Stimulated activated CD4-positive, alpha-beta T cell treated with anti-CD3 and anti-CD28 coated beads, Interleukin-4, amount 100 ng/mL, for 1 hour (primary cell): ENCODE data around the gene NT5C.
"Not testable (repeated sequence)": the region's sequence is repeated elsewhere in the genome, so short reads cannot be mapped to it uniquely, and the experiment has no call there.

ENCODE experiments used
- DNase-seq: peaks from one replicate; pipeline ENCODE4 v3.0.0-alpha.2; 2020

The NT5C gene

DNA sequence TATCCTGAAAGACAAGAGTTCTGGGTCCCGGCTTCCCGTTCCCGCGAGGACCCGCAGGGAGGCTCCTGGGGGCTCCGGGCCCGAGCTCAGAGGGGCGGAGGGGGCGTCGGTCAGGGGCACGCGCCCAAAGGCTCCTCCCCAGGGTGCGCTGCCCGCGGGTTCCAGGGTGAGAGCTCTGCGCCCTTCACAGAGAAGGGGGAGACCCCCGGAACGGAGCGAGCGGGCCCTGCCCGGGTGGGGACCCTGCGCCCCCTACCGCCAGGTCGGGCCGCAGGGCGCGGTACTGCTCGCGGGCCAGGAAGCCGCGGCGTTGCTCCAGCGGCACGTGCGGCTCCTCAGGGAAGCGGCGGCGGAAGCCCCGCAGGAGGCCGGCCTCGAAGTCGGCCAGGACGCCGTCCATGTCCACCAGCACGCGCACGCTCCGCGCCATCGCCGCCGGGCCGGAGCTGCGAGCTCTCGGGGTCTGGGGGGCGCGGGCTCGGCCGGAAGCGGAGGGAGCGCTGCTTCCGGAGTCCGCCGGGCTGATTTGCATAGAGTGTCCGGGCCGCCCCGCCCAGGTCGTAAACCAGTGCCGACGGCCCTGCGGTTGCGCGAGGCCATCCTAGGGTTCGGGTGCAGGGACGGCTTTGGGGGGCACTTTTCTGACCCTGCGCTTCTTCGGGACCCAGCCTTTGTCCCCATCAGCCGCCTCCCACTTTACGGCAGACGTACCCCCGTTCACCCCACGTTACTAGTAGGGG is at the start of gene NT5C:
TSS of gene NT5C (minus strand) at position 465 of the 740 bp plus-strand sequence. CDS start at position 430, 35 bp downstream.
- DNase-seq: peak; percentile 71

GRCh38 chr17:75181110-75181509 is 49.6 kb upstream of the NT5C start:
- no peak for DNase-seq

DNA sequence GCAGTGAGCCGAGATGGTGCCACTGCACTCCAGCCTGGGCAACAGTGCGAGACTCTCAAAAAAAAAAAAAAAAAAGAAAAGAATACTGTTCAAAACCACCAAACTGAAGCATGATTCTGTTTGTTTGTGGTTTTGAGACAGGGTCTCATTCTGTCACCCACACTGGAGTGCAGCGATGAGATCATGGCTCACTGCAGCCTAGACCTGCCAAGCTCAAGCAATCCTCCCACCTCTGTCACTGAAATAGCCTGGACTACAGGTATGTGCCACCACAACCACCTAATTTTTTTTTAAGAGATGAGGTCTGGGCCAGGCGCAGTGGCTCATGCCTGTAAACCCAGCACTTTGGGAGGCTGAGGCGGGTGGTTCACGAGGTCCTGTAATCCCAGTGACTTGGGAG is 46.9 kb upstream of the NT5C start:
- DNase-seq: no peak

DNA sequence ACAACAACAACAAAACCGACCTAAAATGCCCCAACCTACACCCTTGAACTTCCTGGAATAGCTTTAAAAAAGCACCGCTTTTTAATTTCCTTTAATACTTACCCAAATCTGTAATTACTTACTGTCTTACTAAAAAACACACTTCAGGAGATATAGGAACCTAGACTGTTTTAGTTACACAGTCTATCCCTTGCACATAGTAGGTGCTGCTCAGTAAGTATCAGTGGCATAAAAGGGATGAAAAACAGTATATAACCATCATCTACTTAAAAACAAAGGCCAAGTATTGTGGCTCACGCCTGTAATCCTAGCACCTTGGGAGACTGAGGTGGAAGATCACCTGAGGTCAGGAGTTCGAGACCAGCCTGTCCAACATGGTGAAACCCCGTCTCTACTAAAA is 45.1 kb upstream of the NT5C start:
- no peak for DNase-seq

GRCh38 chr17:75174996-75175395 is 43.5 kb upstream of the NT5C start:
- DNase-seq: no peak

- DNase-seq: no peak
These were observed 42.0 kb upstream of the NT5C start for GRCh38 chr17:75173526-75173925.

DNA sequence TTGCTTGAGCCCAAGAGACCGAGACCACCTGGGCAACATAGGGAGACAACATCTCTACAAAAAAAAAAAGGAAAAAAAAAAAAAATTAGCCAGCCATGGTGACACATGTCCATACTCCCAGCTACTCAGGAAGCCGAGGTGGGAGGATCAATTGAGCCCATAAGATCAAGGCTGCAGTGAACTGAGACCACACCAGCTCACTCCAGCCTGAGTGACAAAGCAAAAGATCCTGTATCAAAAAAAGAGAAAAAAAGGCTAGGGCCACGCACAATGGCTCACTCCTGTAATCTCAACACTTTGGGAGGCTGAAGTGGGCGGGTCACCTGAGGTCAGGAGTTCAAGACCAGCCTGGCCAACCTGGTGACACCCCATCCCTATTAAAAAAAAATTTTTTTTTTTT is 37.5 kb upstream of the NT5C start:
- no peak for DNase-seq

DNA sequence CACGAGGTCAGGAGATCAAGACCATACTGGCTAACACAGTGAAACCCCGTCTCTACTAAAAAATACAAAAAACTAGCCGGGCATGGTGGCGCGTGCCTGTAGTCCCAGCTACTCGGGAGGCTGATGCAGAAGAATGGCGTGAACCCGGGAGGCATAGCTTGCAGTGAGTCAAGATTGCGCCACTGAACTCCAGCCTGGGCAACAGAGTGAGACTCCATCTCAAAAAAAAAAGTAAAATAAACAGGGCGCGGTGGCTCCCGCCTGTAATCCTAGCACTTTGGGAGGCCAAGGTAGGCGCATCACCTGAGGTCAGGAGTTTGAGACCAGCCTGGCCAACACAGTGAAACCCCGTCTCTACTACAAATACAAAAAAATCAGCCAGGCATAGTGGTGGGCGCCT is 33.1 kb upstream of the NT5C start:
- DNase-seq: not testable (repeated sequence)

- DNase-seq: no peak
These were observed 31.5 kb upstream of the NT5C start for GRCh38 chr17:75163074-75163473.

DNA sequence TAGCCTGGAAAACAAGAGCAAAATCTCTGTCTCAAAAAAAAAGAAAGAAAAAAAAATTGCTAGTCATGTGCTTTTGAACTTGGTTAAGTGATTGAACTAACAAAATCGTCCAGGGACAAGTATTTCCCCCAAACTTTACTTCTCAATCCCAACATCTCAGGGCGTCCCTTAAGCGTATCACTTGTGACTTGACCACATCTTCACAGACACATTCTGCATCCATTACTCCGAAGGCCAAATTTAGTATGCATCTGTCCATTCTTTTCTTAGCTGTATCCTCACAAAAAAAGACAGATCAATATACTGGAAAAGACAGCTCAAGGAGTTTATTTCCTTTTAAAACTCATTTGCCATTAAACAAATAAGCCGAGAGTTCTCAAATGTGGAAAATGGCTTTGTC is 28.7 kb upstream of the NT5C start:
- no peak for DNase-seq

- no peak for DNase-seq
These were observed 27.9 kb upstream of the NT5C start for GRCh38 chr17:75159196-75160031.

- not testable (repeated sequence) for DNase-seq
These were observed 26.9 kb upstream of the NT5C start for GRCh38 chr17:75158480-75158879.

DNA sequence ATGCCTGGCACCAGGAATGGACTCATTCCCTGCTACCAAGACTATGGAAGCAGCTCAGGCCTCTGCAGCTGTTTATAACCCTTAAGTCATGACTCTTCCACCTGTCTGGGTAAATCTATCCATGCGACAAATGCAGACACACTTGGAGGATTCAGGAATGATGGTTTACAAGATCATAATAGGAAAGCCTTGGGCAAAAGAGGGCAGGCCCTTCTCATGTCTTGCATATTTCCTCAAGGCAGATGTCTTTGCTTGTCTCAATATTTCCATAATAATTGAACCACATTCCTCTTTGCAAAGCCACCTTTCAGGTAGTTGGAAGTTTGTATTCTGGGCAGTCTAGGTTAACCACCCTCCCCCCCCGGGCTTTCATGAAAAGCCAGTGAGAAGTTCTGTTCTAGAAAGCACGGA is 23.7 kb upstream of the NT5C start:
- no peak for DNase-seq

GRCh38 chr17:75154195-75155106 is 22.9 kb upstream of the NT5C start, which contains the start of gene JPT1:
TSS of gene JPT1 (minus strand) at chr17:75154512. CDS start at chr17:75154397, 115 bp downstream.
- DNase-seq: peak; percentile 95

DNA sequence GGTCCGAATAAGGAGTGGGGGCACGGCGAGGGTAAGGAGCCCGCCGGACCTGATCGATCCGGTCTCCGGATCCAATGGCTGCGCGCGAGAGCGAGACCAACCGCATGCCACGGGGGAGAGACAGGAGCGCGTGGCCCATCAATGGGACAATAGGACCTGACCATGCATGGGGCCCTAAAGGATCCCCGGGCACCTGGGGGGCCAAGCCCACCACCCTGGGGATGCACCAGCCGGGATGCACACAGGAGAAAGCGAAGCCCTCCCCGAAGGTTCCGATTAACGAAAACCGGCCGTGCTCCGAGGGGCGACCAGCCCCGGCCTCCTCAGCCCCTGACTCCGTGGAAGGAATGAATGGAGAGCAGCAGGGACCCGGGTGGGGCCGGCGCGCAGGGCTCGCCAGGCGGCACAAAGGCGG is 22.2 kb upstream of the NT5C start:
- DNase-seq: peak; percentile 22

GRCh38 chr17:75152922-75153779 is 21.6 kb upstream of the NT5C start:
- peak; percentile 11 for DNase-seq

GRCh38 chr17:75152523-75152921 is 21.0 kb upstream of the NT5C start:
- DNase-seq: no peak

DNA sequence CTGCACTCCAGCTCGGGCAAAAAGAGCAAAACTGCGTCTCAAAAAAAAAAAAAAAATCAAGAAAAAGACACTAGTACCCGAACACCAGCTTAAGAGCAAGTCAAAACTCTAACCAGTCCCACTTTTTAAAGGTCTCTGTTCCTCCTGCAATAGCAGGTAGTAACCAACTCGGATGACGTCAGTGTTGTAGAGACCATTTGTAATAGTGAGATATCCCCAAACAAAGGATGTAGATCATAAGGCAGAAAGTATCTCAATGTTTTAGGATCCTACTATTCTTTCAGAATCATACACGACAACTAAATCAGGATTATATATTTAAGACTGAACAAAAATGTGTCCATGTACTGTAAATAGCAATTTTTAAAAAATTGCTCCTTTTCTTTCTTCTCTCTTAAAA is 20.4 kb upstream of the NT5C start:
- no peak for DNase-seq

- DNase-seq: no peak
These were observed 16.5 kb upstream of the NT5C start for GRCh38 chr17:75147878-75148546.

- DNase-seq: no peak
These were observed 15.1 kb upstream of the NT5C start for GRCh38 chr17:75146592-75146991.

- DNase-seq: no peak
These were observed 13.4 kb upstream of the NT5C start for GRCh38 chr17:75144816-75145512.
